ENCODE results near the gene NAALADL2.
"Not testable (repeated sequence)": the region's sequence is repeated elsewhere in the genome, so short reads cannot be mapped to it uniquely, and the experiment has no call there.

Gene NAALADL2

GRCh38 chr3:175266478-175266877 lies 407.3 kb downstream of the NAALADL2 start:
- no peak for DNase-seq (ENCODE audit: low read depth)

- DNase-seq (ENCODE audit: low read depth), result no peak
Measured at GRCh38 chr3:175267121-175267531, 408.0 kb downstream of the NAALADL2 start.

- no peak for DNase-seq (ENCODE audit: low read depth)
Measured at GRCh38 chr3:175267561-175267960, 408.4 kb downstream of the NAALADL2 start.

- DNase-seq (ENCODE audit: low read depth), result no peak
Measured at GRCh38 chr3:175269394-175269793, 410.3 kb downstream of the NAALADL2 start.

DNA sequence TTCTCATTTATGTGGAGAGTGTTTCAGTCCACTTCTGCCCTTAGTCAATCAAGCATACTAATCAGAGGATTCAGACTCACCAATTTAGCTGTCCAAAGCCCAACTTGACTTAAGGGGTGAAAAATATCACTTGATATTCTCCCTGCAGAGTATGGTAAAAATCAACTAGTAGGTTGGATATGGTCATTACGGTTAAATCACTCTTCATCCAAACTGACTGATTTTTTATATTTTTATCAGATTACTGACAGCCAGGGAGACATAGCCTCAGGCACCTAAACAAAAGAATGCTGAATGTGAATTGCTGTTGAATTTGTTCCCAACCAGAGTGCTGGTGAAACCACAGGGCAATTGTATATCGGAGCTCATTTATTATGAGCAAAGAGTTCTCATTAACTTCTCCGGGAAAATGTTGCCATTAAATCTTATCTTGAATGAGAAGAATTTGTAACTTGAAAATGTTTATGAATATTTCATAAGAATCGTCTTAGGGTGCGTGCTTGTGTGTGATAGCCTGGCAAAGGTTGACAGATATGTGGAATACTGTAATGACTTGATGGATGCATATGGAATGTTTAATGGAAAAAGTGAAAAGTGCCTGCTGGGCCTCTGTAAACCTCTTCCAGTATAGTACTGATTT lies 411.2 kb downstream of the NAALADL2 start:
- no peak for DNase-seq (ENCODE audit: low read depth)

GRCh38 chr3:175270866-175271265 lies 411.7 kb downstream of the NAALADL2 start:
- no peak for DNase-seq (ENCODE audit: low read depth)

DNA sequence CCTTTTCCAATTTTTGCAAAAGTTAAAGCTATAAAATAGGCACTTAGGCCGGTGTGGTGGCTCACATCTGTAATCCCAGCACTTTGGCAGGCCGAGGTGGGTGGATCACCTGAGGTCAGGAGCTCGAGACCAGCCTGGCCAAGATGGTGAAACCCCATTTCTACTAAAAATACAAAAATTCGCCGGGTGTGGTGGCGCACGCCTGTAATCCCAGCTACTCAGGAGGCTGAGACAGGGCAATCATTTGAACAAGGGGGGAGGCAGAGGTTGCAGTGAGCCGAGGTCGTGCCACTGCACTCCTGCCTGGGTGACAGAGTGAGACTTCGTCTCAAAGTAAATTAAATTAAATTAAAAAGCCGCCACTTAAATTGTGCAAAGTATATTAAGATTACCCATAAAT lies 412.3 kb downstream of the NAALADL2 start:
- DNase-seq (ENCODE audit: low read depth), result not testable (repeated sequence)

DNA sequence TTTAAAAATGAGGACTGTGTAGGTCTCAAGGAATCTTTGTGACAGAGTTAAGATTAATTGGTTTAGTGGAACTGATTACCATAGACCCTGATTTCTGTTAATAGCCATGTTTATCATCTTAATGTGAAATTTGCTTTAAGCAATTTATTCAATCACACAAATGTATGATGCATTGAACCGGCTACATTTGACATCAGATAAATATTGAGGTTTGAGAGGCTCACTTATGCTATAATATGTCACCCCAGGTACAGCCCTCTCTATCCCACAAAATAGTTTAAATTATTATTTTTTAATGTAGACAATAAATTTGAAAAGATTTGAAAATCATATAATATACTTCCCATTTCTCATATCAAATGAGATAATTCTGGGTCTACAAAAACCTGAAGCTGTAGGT lies 413.3 kb downstream of the NAALADL2 start:
- no peak for DNase-seq (ENCODE audit: low read depth)

DNA sequence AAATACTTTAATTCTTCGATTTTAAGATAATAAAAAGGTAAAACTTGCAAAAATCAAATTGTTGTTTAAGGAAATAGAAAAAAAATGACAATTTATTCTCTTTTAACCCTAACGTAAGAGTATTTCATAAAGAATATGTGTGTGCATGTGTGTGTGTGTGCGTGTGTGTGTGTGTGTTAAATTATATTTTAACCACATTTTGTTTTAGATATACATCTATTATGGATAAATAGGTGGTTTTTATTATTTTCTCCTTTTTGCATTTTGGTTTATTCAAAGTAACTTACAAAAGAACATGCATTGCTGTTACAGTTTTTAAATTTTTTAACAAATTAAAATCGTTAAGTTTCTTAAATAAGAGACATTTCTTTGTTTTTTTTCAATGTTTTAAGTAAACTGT lies 414.4 kb downstream of the NAALADL2 start:
- DNase-seq (ENCODE audit: low read depth), result no peak

GRCh38 chr3:175274056-175274455 lies 414.9 kb downstream of the NAALADL2 start:
- DNase-seq (ENCODE audit: low read depth), result no peak

GRCh38 chr3:175274474-175275218 lies 415.5 kb downstream of the NAALADL2 start:
- DNase-seq (ENCODE audit: low read depth), result no peak

GRCh38 chr3:175278680-175279079 lies 419.5 kb downstream of the NAALADL2 start:
- no peak for DNase-seq (ENCODE audit: low read depth)

GRCh38 chr3:175279457-175279856 lies 420.3 kb downstream of the NAALADL2 start:
- no peak for DNase-seq (ENCODE audit: low read depth)

GRCh38 chr3:175279911-175280310 lies 420.8 kb downstream of the NAALADL2 start:
- DNase-seq (ENCODE audit: low read depth), result no peak

DNA sequence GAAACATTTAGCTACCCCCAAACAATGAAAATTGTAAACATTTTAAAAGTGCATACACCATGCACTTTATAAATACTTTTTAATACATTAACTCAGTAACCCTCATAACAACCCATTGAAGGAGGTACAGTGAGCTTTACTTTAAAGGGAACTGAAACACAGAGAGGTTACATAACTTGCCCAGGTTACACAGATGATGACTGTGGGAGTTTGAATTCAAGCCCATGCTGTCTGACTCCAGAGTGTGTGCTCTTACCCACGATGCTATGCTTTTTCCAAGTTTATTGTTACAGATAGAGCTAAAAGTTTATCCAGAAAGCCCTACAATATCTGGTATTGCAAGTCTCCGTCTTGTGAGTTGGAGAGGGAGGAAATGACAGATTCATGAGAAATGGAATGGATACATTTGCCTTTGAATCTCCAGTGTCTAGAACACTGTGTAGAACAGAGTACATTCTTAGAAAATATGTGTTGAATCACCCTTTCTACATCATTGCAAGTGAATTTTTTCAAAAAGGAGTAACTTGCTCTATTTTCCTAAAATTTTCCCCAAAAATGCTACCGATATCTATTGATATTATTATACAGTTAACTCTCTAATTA lies 428.3 kb downstream of the NAALADL2 start:
- no peak for DNase-seq (ENCODE audit: low read depth)

- no peak for DNase-seq (ENCODE audit: low read depth)
Measured at GRCh38 chr3:175288621-175289020, 429.5 kb downstream of the NAALADL2 start.

DNA sequence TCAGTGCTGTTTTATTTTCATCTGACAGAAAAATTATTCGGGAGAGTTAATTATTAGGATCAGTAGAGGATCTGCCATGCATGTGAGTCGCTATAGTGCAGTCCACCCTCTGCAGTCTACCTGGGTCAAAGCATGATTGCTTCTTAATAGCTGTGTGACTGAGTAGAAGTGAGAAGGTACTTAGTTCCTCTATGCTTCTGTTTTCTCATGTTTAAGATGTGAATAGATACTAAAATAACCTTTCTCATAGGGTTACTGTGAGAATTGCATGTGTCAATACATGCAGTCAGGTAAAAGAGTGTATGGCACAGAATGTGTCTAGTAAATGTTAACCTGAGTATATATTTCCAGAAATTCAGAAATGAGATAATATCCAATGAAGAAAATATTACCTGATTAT lies 435.7 kb downstream of the NAALADL2 start:
- DNase-seq (ENCODE audit: low read depth), result no peak

GRCh38 chr3:175295248-175296130 lies 436.4 kb downstream of the NAALADL2 start:
- DNase-seq (ENCODE audit: low read depth), result no peak

- no peak for DNase-seq (ENCODE audit: low read depth)
Measured at GRCh38 chr3:175297216-175297615, 438.1 kb downstream of the NAALADL2 start.

DNA sequence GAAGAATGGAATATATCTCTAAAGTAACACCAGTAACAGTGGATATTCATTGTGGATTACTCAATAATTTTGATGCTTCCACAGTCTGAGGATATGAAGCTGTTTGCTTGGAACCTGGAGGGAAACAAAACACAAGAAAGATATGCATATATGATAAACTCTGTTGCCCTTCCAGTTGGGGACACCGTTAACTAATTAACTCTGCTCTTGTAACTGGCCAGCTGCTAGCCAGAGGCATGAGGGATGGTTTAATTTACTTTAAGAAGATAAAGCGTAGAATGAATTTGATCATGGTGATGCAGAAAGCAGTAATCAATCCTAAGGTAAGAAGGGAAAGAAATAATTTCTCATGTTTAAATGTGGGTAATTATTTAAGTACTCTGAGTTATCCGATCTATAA lies 442.6 kb downstream of the NAALADL2 start:
- DNase-seq (ENCODE audit: low read depth), result no peak

GRCh38 chr3:175304404-175304803 lies 445.3 kb downstream of the NAALADL2 start:
- no peak for DNase-seq (ENCODE audit: low read depth)

DNA sequence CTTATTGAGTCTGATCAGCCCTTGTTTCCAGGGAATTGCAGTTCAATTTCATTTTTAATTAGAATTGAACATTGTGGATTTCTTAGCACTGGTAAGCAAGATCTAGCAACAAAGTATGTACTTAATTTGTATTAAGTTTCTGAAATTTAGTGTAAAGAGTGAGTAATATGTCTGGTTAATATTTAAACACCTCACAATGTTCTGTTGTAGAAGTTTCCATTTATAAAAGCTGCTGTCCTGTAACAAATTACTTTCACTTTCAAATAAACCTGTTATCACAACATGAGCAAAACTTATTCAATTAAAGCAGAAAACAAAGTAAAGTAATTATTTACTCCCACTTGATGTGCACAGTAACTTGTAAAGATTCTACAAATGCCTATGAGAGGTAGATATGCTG lies 448.5 kb downstream of the NAALADL2 start:
- no peak for DNase-seq (ENCODE audit: low read depth)
